DOHH2 (cell line): ENCODE data around the gene CCDC87.

Experiments used
- H3F3A ChIP-seq: fragments of 200-600 bp; sonication (generic), shearing (Covaris generic); 2 replicates; pipeline ENCODE4 v1.6.0; 2016; ENCODE audit warnings: antibody characterized with exemption, mild to moderate bottlenecking; ENCODE audit not compliant: control insufficient read depth, insufficient read depth
- H3K27ac ChIP-seq: fragments of 200-600 bp; sonication (generic); 2 replicates; pipeline ENCODE4 v1.5.1; 2014; ENCODE audit warnings: low read depth, mild to moderate bottlenecking, low read length, moderate library complexity
- H3K27me3 ChIP-seq: fragments of 200-600 bp; sonication (generic); 2 replicates; pipeline ENCODE4 v1.6.1; 2014; ENCODE audit warnings: mild to moderate bottlenecking, low read length, mixed read lengths; ENCODE audit not compliant: control insufficient read depth
- H3K36me3 ChIP-seq: fragments of 200-600 bp; sonication (generic); 2 replicates; pipeline ENCODE4 v1.6.1; 2014; ENCODE audit warnings: mild to moderate bottlenecking, low read length, moderate library complexity, mixed read lengths; ENCODE audit not compliant: control insufficient read depth
- H3K4me1 ChIP-seq: fragments of 200-600 bp; sonication (generic); 2 replicates; pipeline ENCODE4 v1.6.1; 2014; ENCODE audit warnings: mild to moderate bottlenecking, low read length, mixed read lengths; ENCODE audit not compliant: control insufficient read depth
- H3K4me2 ChIP-seq: fragments of 200-600 bp; sonication (generic); 2 replicates; pipeline ENCODE4 v1.6.0; 2014; ENCODE audit warnings: mild to moderate bottlenecking, low read length, moderate library complexity
- H3K4me3 ChIP-seq: fragments of 200-600 bp; sonication (generic); 2 replicates; pipeline ENCODE4 v1.5.1; 2014; ENCODE audit warnings: mild to moderate bottlenecking, low read length, mixed read lengths
- H3K79me2 ChIP-seq: fragments of 200-600 bp; sonication (generic); 2 replicates; pipeline ENCODE4 v1.6.1; 2014; ENCODE audit warnings: mild to moderate bottlenecking, low read length, mixed read lengths; ENCODE audit not compliant: control insufficient read depth
- H3K9me2 ChIP-seq: fragments of 200-600 bp; sonication (generic); replicated peaks from 2 replicates; pipeline ENCODE4 v1.6.1; 2014; ENCODE audit warnings: mild to moderate bottlenecking, low read length, mixed read lengths; ENCODE audit not compliant: control insufficient read depth
- H3K9me3 ChIP-seq: fragments of 200-600 bp; sonication (generic); 2 replicates; pipeline ENCODE4 v1.6.1; 2014; ENCODE audit warnings: antibody characterized with exemption, low read length, mixed read lengths; ENCODE audit not compliant: control insufficient read depth, insufficient read depth
- H4K20me1 ChIP-seq: fragments of 200-600 bp; sonication (generic); 2 replicates; pipeline ENCODE4 v1.6.0; 2014; ENCODE audit warnings: low read depth, mild to moderate bottlenecking, antibody characterized with exemption, low read length, moderate library complexity; ENCODE audit not compliant: control insufficient read depth, insufficient read depth
- EZH2phosphoT487 ChIP-seq: fragments of 200-600 bp; sonication (generic); IDR thresholded peaks from 2 replicates; pipeline ENCODE4 v1.6.1; 2017; ENCODE audit warnings: borderline replicate concordance, mild to moderate bottlenecking, antibody characterized with exemption, low read length, moderate library complexity, mixed read lengths
- TF ChIP-seq, protein P1 (sequence below): fragments of 200-600 bp; sonication (generic); IDR thresholded peaks from one replicate; pipeline ENCODE4 v1.5.1; 2014; ENCODE audit warnings: antibody characterized with exemption, mild to moderate bottlenecking, low read depth, low read length; ENCODE audit not compliant: poor library complexity, severe bottlenecking

The CCDC87 gene

DNA sequence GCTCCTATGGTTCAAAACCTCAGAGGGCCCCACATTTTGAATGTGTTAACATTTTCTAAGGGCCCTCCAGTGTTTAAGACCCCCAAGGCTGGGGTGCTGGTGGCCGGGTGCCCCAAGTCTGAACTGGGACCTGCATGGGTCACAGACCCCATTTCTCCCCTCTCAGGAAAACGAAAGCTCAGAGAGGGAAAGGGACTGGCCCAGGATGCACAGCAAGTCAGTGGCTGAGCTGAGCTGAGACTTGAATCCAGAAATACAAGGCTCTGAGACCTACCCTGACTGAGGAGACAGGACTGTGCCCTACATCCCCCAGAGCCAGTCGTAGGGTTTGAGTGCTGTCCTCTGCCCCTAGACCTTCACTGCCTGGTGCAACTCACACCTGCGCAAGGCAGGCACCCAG is 42.0 kb downstream of the CCDC87 start:
- Histone ChIP-seq H3K27me3 (peaks cover 45% of the 10 kb centered on the region), H3K9me3 (no peaks in the 10 kb centered on the region), H4K20me1 (no peaks in the 10 kb centered on the region), H3K9me2 (no peaks in the 10 kb centered on the region), H3K79me2 (no peaks in the 10 kb centered on the region), H3K4me2 (no peak overlapping the region), H3K27ac (no peak overlapping the region), H3K36me3 (no peaks in the 10 kb centered on the region), H3K4me1 (peaks cover 10% of the 10 kb centered on the region), H3K4me3 (no peak overlapping the region), H3F3A (no peaks in the 10 kb centered on the region)
- TF ChIP-seq, protein P1, sequence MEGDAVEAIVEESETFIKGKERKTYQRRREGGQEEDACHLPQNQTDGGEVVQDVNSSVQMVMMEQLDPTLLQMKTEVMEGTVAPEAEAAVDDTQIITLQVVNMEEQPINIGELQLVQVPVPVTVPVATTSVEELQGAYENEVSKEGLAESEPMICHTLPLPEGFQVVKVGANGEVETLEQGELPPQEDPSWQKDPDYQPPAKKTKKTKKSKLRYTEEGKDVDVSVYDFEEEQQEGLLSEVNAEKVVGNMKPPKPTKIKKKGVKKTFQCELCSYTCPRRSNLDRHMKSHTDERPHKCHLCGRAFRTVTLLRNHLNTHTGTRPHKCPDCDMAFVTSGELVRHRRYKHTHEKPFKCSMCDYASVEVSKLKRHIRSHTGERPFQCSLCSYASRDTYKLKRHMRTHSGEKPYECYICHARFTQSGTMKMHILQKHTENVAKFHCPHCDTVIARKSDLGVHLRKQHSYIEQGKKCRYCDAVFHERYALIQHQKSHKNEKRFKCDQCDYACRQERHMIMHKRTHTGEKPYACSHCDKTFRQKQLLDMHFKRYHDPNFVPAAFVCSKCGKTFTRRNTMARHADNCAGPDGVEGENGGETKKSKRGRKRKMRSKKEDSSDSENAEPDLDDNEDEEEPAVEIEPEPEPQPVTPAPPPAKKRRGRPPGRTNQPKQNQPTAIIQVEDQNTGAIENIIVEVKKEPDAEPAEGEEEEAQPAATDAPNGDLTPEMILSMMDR = no peak
- TF ChIP-seq EZH2phosphoT487 = no peak

DNA sequence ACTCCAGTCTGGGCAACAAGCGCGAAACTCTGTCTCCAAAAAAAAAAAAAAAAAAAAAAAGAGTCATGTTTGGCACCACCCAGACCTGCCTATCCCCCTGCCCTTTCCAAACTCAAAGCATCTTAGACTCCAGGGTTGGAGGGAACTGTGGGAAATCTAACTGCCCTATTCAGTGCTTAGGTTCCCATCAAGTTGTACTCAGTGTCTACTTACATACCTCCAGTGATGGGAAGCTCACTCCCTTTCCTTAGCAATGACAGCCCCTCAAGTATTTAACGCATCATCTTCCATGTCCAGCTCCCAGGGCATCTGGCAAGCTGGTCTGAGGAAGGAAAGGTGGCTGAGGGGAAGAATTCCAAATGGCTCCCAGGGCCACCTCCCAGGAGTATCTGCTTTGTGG is 43.2 kb downstream of the CCDC87 start:
- no peak overlapping the region for H3K4me3 ChIP-seq

DNA sequence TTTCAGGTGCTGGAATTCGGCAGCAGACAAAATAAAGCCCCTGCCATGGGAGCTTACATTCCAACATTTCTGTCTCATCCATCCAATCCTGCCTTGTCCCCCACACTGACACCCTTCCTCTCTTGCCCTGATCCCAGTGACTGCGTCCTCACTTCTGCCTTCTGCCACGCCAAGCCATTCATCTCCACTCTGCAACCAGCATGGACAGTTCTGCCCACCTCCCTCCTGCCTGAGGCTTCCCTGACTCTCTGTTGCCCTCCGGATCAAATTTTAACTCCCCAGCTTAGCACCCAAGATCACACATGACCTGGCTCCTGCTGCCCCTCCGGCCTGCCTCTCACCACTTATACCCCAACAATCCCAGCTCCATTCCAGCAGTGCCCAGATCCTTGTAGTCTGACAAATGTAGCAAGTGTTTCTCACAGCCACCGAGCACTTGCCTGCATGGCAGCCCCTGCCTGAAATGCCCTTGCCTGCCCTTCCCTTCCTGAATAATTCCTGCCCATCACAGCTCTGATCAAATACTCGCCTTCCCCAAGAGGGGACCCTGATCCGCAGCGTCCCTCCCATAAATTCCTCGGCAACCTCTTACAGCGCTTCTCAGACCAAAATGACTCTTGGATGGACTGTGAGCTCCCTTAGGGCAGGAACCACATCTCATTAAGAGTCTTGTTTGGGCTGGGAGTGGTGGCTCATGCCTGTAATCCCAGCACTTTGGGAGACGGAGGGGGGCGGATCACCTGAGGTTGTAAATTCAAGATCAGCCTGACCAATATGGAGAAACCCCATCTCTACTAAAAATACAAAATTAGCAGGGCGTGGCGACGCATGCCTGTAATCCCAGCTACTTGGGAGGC is 43.9 kb downstream of the CCDC87 start:
- Histone ChIP-seq H3K36me3 (no peaks in the 10 kb centered on the region), H3K79me2 (peaks cover 6% of the 10 kb centered on the region), H4K20me1 (no peaks in the 10 kb centered on the region), H3K27me3 (peaks cover 42% of the 10 kb centered on the region), H3K27ac (no peak overlapping the region), H3K9me2 (no peaks in the 10 kb centered on the region), H3K4me2 (no peak overlapping the region), H3K9me3 (no peaks in the 10 kb centered on the region), H3K4me1 (peaks cover 24% of the 10 kb centered on the region), H3F3A (peaks cover 4% of the 10 kb centered on the region; the same call in 1 of the 2 replicates), H3K4me3 (no peak overlapping the region)
- no peak for TF ChIP-seq EZH2phosphoT487
- TF ChIP-seq, protein P1 = no peak

More for the DNA sequence above, 43.2 kb downstream of the CCDC87 start:
- no peak for TF ChIP-seq EZH2phosphoT487
- TF ChIP-seq, protein P1 = no peak
- H3K27ac ChIP-seq = no peak overlapping the region
- H3F3A ChIP-seq = no peaks in the 10 kb centered on the region
- H3K79me2 ChIP-seq = peaks cover 6% of the 10 kb centered on the region
- H3K4me1 ChIP-seq = peaks cover 17% of the 10 kb centered on the region
- peaks cover 42% of the 10 kb centered on the region for H3K27me3 ChIP-seq
- H4K20me1 ChIP-seq = no peaks in the 10 kb centered on the region
- H3K9me2 ChIP-seq = no peaks in the 10 kb centered on the region
- no peak overlapping the region for H3K4me2 ChIP-seq
- no peaks in the 10 kb centered on the region for H3K9me3 ChIP-seq
- no peaks in the 10 kb centered on the region for H3K36me3 ChIP-seq
